Measurements from ENCODE around the gene NR4A1.

The NR4A1 gene

DNA sequence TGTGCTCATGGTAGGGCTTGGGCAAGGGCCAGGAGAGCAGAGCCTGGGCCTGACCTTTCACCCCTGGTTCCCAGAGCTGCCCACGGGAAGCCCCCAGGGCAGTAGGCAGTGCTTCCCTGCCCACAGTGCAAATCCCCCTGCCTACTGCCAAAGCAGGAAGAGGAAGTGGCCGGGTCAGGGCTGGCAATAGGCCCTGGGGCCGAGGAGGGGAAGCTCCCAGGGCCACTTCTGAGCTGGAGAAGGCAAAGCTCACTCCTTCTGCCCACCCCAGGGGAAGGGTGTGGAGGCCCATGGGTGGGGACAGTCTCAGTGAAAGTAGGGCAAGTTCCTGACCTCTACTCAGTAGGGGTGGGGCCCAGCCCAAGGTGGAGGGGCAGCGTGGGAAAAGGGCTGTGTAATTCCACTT, 5.4 kb upstream of the NR4A1 start:
- Histone ChIP-seq H3K4me3 (ENCODE audit: low read length) (no peak overlapping the region), H3K4me2 (ENCODE audit: low read length) (no peak overlapping the region)
- TF ChIP-seq, protein P1, sequence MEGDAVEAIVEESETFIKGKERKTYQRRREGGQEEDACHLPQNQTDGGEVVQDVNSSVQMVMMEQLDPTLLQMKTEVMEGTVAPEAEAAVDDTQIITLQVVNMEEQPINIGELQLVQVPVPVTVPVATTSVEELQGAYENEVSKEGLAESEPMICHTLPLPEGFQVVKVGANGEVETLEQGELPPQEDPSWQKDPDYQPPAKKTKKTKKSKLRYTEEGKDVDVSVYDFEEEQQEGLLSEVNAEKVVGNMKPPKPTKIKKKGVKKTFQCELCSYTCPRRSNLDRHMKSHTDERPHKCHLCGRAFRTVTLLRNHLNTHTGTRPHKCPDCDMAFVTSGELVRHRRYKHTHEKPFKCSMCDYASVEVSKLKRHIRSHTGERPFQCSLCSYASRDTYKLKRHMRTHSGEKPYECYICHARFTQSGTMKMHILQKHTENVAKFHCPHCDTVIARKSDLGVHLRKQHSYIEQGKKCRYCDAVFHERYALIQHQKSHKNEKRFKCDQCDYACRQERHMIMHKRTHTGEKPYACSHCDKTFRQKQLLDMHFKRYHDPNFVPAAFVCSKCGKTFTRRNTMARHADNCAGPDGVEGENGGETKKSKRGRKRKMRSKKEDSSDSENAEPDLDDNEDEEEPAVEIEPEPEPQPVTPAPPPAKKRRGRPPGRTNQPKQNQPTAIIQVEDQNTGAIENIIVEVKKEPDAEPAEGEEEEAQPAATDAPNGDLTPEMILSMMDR (IDR thresholded peaks at IDR 0.05; ENCODE audit: low read depth, low read length, poor library complexity, severe bottlenecking): no peak
- TF ChIP-seq EZH2phosphoT487 (IDR thresholded peaks at IDR 0.05; ENCODE audit: borderline replicate concordance, low read length): no peak

DNA sequence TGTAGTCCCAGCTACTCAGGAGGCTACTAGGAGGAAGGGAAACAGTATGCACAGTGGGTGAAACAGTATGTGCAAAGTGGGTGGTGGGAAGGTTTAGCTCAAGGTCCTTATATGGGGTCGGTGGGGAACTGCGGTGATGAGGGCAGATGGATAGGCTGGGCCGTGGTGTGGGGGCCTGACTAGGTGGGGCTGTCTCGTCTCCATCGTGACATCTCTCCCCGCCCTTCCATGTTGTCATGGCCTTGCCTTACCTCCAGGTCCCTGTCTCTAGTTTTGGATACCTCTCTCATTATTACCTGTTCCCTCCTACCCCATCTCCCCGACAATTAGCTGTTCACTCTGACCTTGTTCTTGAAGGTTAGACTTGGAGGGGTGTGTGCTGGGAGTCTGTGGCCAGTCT, 4.4 kb upstream of the NR4A1 start:
- no peak overlapping the region for H3K4me2 ChIP-seq (ENCODE audit: low read length)
- no peaks in the 10 kb centered on the region for H3K9me3 ChIP-seq (ENCODE audit: control insufficient read depth, insufficient read depth, low read length)
- H3K79me2 ChIP-seq (ENCODE audit: control insufficient read depth, low read length): peaks cover 13% of the 10 kb centered on the region
- peaks cover 20% of the 10 kb centered on the region; the same call in 1 of the 2 replicates for H3K36me3 ChIP-seq (ENCODE audit: control insufficient read depth, low read length)
- no peak overlapping the region for H3K27ac ChIP-seq (ENCODE audit: low read depth, low read length)
- H3K27me3 ChIP-seq (ENCODE audit: control insufficient read depth, low read length): no peaks in the 10 kb centered on the region
- no peak overlapping the region for H3K4me3 ChIP-seq (ENCODE audit: low read length)
- TF ChIP-seq EZH2phosphoT487 (IDR thresholded peaks at IDR 0.05; ENCODE audit: borderline replicate concordance, low read length): no peak
- TF ChIP-seq, protein P1 (IDR thresholded peaks at IDR 0.05; ENCODE audit: low read depth, low read length, poor library complexity, severe bottlenecking): no peak
- no peaks in the 10 kb centered on the region; the same call in 1 of the 2 replicates for H4K20me1 ChIP-seq (ENCODE audit: control insufficient read depth, insufficient read depth, low read depth, low read length)
- peaks cover 41% of the 10 kb centered on the region for H3K4me1 ChIP-seq (ENCODE audit: control insufficient read depth, low read length)
- H3K9me2 ChIP-seq (replicated peaks; ENCODE audit: control insufficient read depth, low read length): no peaks in the 10 kb centered on the region
- no peaks in the 10 kb centered on the region for H3F3A ChIP-seq (ENCODE audit: control insufficient read depth, insufficient read depth)

More for the DNA sequence above, 5.4 kb upstream of the NR4A1 start:
- Histone ChIP-seq H3K27me3 (ENCODE audit: control insufficient read depth, low read length) (no peaks in the 10 kb centered on the region), H3K36me3 (ENCODE audit: control insufficient read depth, low read length) (peaks cover 20% of the 10 kb centered on the region; the same call in 1 of the 2 replicates), H3K9me3 (ENCODE audit: control insufficient read depth, insufficient read depth, low read length) (no peaks in the 10 kb centered on the region), H4K20me1 (ENCODE audit: control insufficient read depth, insufficient read depth, low read depth, low read length) (no peaks in the 10 kb centered on the region), H3K27ac (ENCODE audit: low read depth, low read length) (no peak overlapping the region), H3K4me1 (ENCODE audit: control insufficient read depth, low read length) (peaks cover 45% of the 10 kb centered on the region), H3F3A (ENCODE audit: control insufficient read depth, insufficient read depth) (0 out of 2 replicates have a peak, but pooled peaks cover 2% of the 10 kb centered on the region), H3K79me2 (ENCODE audit: control insufficient read depth, low read length) (peaks cover 8% of the 10 kb centered on the region), H3K9me2 (replicated peaks; ENCODE audit: control insufficient read depth, low read length) (no peaks in the 10 kb centered on the region)

DNA sequence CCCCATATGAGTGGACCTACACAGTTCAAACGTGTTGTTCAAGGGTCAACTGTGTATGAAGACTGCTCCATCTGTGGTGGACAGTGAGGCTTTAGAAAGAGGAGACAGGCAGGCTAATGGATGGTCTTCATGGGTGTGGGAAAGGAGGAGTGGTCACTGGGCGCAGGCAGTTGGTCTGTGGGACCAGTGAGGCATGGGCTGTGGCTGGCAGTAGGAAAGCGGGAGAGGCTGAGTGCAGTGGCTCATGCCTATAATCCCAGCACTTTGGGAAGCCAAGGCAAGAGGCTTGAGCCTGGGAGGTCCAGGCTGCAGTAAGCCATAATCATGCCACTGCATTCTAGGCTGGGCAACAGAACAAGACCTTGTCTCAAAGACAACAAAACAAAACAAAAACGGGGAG, 2.0 kb upstream of the NR4A1 start:
- Histone ChIP-seq H3K4me1 (ENCODE audit: control insufficient read depth, low read length) (peaks cover 40% of the 10 kb centered on the region), H3K27me3 (ENCODE audit: control insufficient read depth, low read length) (no peaks in the 10 kb centered on the region), H3K36me3 (ENCODE audit: control insufficient read depth, low read length) (peaks cover 2% of the 10 kb centered on the region; the same call in 1 of the 2 replicates), H3K4me3 (ENCODE audit: low read length) (no peak overlapping the region), H4K20me1 (ENCODE audit: control insufficient read depth, insufficient read depth, low read depth, low read length) (peaks cover 6% of the 10 kb centered on the region), H3K79me2 (ENCODE audit: control insufficient read depth, low read length) (peaks cover 15% of the 10 kb centered on the region), H3F3A (ENCODE audit: control insufficient read depth, insufficient read depth) (no peaks in the 10 kb centered on the region), H3K27ac (ENCODE audit: low read depth, low read length) (no peak overlapping the region), H3K4me2 (ENCODE audit: low read length) (no peak overlapping the region), H3K9me2 (replicated peaks; ENCODE audit: control insufficient read depth, low read length) (no peaks in the 10 kb centered on the region), H3K9me3 (ENCODE audit: control insufficient read depth, insufficient read depth, low read length) (no peaks in the 10 kb centered on the region)
- TF ChIP-seq, protein P1 (IDR thresholded peaks at IDR 0.05; ENCODE audit: low read depth, low read length, poor library complexity, severe bottlenecking): no peak
- no peak for TF ChIP-seq EZH2phosphoT487 (IDR thresholded peaks at IDR 0.05; ENCODE audit: borderline replicate concordance, low read length)

Data from DOHH2 (cell line).